Measurements from ENCODE around the gene PRDM12.

PRDM12 gene

DNA sequence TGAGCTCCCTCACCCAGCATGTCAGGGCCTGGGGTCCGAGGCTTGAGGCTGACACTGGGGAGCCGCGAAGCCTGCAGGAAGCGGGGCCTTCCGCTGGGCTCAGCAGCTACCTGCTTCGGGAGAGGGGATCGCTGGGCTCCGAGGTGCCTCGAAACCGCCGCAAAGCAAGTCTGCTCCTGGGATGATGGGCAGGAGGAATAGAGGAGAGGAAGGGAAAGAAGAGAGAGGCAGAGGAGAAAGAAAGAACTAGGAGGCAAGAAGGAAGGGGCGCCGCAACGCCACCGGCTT is 1.5 kb upstream of the PRDM12 start:
- Histone ChIP-seq H3K4me2 (ENCODE audit: low read length) (no peak overlapping the region), H3K4me1 (ENCODE audit: control insufficient read depth, low read length) (no peaks in the 10 kb centered on the region), H3K27me3 (ENCODE audit: control insufficient read depth, low read length) (peaks cover 27% of the 10 kb centered on the region), H3K9me2 (replicated peaks; ENCODE audit: control insufficient read depth, low read length) (no peaks in the 10 kb centered on the region), H3K27ac (ENCODE audit: low read depth, low read length) (no peak overlapping the region), H3K4me3 (ENCODE audit: low read length) (no peak overlapping the region), H4K20me1 (ENCODE audit: control insufficient read depth, insufficient read depth, low read depth, low read length) (no peaks in the 10 kb centered on the region), H3K79me2 (ENCODE audit: control insufficient read depth, low read length) (no peaks in the 10 kb centered on the region), H3K36me3 (ENCODE audit: control insufficient read depth, low read length) (no peaks in the 10 kb centered on the region), H3F3A (ENCODE audit: control insufficient read depth, insufficient read depth) (no peaks in the 10 kb centered on the region), H3K9me3 (ENCODE audit: control insufficient read depth, insufficient read depth, low read length) (no peaks in the 10 kb centered on the region)
- TF ChIP-seq, protein P1, sequence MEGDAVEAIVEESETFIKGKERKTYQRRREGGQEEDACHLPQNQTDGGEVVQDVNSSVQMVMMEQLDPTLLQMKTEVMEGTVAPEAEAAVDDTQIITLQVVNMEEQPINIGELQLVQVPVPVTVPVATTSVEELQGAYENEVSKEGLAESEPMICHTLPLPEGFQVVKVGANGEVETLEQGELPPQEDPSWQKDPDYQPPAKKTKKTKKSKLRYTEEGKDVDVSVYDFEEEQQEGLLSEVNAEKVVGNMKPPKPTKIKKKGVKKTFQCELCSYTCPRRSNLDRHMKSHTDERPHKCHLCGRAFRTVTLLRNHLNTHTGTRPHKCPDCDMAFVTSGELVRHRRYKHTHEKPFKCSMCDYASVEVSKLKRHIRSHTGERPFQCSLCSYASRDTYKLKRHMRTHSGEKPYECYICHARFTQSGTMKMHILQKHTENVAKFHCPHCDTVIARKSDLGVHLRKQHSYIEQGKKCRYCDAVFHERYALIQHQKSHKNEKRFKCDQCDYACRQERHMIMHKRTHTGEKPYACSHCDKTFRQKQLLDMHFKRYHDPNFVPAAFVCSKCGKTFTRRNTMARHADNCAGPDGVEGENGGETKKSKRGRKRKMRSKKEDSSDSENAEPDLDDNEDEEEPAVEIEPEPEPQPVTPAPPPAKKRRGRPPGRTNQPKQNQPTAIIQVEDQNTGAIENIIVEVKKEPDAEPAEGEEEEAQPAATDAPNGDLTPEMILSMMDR (IDR thresholded peaks at IDR 0.05; ENCODE audit: low read depth, low read length, poor library complexity, severe bottlenecking): no peak
- no peak for TF ChIP-seq EZH2phosphoT487 (IDR thresholded peaks at IDR 0.05; ENCODE audit: borderline replicate concordance, low read length)

DNA sequence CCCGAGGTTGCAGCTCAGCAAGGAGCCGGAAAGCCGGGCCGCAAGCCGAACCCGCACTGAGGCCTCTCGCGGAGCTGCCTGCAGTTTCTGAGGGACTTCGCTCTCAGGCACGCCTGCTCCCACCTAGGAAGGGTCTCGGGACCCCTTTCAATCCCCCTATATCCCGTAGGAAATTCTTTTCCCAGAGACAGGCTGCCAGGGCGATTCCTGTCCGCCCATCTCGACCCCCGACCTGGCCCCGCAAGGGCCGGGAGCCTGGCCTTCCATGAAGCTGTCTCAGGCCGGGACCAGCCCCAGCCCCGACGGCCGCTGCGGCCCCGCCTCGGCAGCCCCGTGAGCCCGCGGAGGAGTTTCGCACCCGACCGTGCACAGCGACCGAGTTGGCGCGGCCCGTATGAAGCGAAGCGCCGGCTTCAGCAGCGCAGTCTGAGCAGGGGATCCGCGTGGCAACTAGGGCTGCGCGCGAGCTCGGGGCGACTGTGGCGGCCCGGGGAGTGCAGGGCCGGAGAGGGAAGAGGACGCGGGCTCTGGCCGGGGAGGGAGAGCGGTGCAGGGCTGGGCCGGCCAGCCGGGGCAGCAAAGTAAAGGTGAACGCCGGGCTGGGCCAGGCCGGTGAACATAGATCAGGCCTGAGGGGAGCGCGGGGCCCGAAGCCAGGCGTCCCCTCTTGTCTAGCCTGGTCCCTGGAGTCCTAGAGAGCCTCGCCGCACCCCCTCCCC is 977 bp upstream of the PRDM12 start:
- Histone ChIP-seq H3K27me3 (ENCODE audit: control insufficient read depth, low read length) (peaks cover 27% of the 10 kb centered on the region), H3K4me1 (ENCODE audit: control insufficient read depth, low read length) (no peaks in the 10 kb centered on the region), H3K27ac (ENCODE audit: low read depth, low read length) (no peak overlapping the region), H3K36me3 (ENCODE audit: control insufficient read depth, low read length) (no peaks in the 10 kb centered on the region), H3K4me3 (ENCODE audit: low read length) (no peak overlapping the region), H3F3A (ENCODE audit: control insufficient read depth, insufficient read depth) (no peaks in the 10 kb centered on the region), H3K9me3 (ENCODE audit: control insufficient read depth, insufficient read depth, low read length) (no peaks in the 10 kb centered on the region), H3K4me2 (ENCODE audit: low read length) (no peak overlapping the region), H3K79me2 (ENCODE audit: control insufficient read depth, low read length) (no peaks in the 10 kb centered on the region), H3K9me2 (replicated peaks; ENCODE audit: control insufficient read depth, low read length) (no peaks in the 10 kb centered on the region), H4K20me1 (ENCODE audit: control insufficient read depth, insufficient read depth, low read depth, low read length) (no peaks in the 10 kb centered on the region)
- TF ChIP-seq, protein P1 (IDR thresholded peaks at IDR 0.05; ENCODE audit: low read depth, low read length, poor library complexity, severe bottlenecking): no peak
- no peak for TF ChIP-seq EZH2phosphoT487 (IDR thresholded peaks at IDR 0.05; ENCODE audit: borderline replicate concordance, low read length)

DNA sequence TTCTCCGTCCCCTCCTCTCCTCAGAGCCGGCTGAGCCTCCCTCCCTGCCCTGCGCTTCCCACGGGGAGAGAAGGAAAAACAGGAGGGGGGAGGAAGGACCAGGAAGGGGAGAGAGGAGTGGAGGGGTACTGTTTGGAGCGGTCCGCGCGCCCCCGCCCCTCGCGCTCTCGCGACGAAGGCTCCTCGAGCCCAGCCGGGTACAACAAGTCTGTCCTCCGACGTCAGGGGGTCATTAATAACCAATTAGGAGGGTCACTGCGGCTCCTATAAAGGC is 480 bp upstream of the PRDM12 start:
- H3K4me1 ChIP-seq (ENCODE audit: control insufficient read depth, low read length): no peaks in the 10 kb centered on the region
- H3K9me2 ChIP-seq (replicated peaks; ENCODE audit: control insufficient read depth, low read length): no peaks in the 10 kb centered on the region
- H3K4me3 ChIP-seq (ENCODE audit: low read length): no peak overlapping the region
- H4K20me1 ChIP-seq (ENCODE audit: control insufficient read depth, insufficient read depth, low read depth, low read length): no peaks in the 10 kb centered on the region
- no peaks in the 10 kb centered on the region for H3K36me3 ChIP-seq (ENCODE audit: control insufficient read depth, low read length)
- H3F3A ChIP-seq (ENCODE audit: control insufficient read depth, insufficient read depth): no peaks in the 10 kb centered on the region
- H3K27me3 ChIP-seq (ENCODE audit: control insufficient read depth, low read length): peaks cover 27% of the 10 kb centered on the region
- H3K4me2 ChIP-seq (ENCODE audit: low read length): no peak overlapping the region
- no peak overlapping the region for H3K27ac ChIP-seq (ENCODE audit: low read depth, low read length)
- no peaks in the 10 kb centered on the region for H3K79me2 ChIP-seq (ENCODE audit: control insufficient read depth, low read length)
- no peak for TF ChIP-seq EZH2phosphoT487 (IDR thresholded peaks at IDR 0.05; ENCODE audit: borderline replicate concordance, low read length)
- TF ChIP-seq, protein P1 (IDR thresholded peaks at IDR 0.05; ENCODE audit: low read depth, low read length, poor library complexity, severe bottlenecking): no peak
- no peaks in the 10 kb centered on the region for H3K9me3 ChIP-seq (ENCODE audit: control insufficient read depth, insufficient read depth, low read length)

Measured in DOHH2 (cell line).